Hepatocyte (in vitro differentiated cells): ENCODE results near the gene FAM20A.

Source experiments
- CTCF ChIP-seq: fragments of 200-600 bp; sonication (generic); IDR thresholded peaks from 2 replicates; pipeline ENCODE4 v1.5.1; 2016; ENCODE audit warnings: antibody characterized with exemption, mild to moderate bottlenecking; ENCODE audit not compliant: poor library complexity
- EZH2phosphoT487 ChIP-seq: fragments of 200-600 bp; sonication (generic); IDR thresholded peaks from one replicate; pipeline ENCODE4 v1.6.1; 2018; ENCODE audit warnings: antibody characterized with exemption, mild to moderate bottlenecking, low read depth, moderate library complexity; ENCODE audit not compliant: unreplicated experiment, severe bottlenecking

DNA sequence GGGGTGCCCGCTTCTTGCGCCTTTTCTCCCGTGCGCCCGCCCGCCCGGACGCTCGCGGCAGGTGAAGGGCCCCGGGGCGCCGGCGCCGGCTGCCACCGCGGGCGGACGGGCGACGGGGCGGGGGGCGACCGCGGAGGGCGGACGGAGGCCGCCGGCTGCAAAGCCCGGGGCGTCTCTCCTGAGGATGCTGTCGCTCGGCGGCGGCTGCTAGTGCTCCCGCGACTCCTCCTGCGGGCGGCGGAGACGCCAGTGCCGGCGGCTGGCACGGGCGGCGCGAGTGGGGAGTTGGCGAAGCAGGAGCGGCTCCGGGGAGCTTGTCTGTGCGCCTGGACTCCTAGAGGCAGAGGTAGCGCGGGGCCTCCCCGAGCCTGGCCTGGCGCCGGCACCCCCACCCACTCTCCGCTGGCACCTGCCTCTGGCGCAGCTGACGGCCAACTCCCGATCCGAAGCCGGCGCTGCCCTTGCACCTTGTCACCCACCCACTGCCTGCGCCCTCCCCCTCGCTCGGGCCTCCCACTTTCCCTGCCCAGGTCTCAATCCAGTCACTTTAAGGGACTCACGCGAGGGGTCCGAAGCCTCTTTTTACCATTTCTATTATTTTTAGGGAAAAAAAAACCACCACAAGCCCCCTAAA is at the start of gene FAM20A:
- no peak for TF ChIP-seq CTCF
- TF ChIP-seq EZH2phosphoT487 = no peak
